Jurkat, Clone E6-1 (cell line): ENCODE data around the gene CCDC93.

ENCODE experiments used
- DNase-seq: peaks from one replicate; pipeline ENCODE4 v3.0.0-alpha.2; 2011; ENCODE audit warnings: low read depth, low spot score
- H3K4me3 ChIP-seq: 2 replicates; pipeline ENCODE4 v1.5.1; 2011; ENCODE audit warnings: mild to moderate bottlenecking, low read length, control low read depth, moderate library complexity

Gene CCDC93

DNA sequence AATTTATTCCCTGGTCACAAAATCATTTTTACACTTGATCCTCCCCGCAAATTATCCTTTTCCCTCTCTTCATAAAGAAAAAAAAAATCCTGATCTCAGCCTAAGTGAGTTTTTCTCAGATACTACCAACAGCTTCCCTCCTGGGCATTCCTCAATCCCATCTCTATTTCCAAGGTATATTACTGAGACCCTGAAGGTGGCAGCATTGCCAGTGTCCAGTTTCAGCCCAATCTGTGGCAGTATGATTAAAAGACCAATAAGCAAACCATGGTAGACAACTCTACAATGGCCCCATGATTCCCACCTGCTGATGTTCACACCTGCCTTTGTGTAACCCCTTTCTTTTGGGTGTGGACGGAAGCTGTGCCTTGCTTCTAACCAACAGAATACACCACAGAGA is 45.1 kb downstream of the CCDC93 start:
- DNase-seq: no peak
- H3K4me3 ChIP-seq: no peak overlapping the region

DNA sequence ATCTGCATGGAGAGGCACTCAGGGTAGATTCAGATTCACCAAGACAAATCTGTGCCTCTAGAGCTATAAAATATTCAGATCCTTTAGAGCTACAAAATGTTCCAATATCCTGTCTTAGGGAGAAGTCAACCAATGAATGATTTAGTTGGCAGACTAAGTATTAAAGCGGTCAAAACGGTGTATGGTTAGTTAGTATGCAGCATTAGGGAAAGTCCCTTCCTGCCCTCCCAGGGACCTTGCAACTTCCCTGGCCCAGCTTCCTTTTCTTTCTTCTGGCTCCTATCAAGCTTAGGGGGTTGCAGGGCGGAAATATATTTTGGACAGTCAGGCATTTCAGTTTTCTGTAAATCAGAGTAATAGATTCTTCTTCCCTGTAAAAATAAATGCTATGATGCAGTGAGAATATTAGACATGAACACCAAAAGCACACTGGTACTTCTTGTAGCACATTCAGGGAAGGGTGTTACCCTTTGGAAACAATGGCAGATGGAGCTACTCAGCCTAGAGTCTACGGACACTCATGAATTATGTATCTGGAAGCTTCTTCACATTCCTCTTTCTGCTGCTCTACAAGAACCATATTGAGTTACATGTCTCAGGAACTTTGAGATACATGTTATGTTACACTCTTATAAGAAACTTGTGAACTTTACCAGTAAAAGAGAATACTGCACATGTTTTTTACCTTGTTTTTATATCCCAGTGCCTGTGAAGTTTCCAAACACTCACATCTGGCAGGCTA is 45.7 kb downstream of the CCDC93 start:
- no peak overlapping the region for H3K4me3 ChIP-seq
- no peak for DNase-seq

DNA sequence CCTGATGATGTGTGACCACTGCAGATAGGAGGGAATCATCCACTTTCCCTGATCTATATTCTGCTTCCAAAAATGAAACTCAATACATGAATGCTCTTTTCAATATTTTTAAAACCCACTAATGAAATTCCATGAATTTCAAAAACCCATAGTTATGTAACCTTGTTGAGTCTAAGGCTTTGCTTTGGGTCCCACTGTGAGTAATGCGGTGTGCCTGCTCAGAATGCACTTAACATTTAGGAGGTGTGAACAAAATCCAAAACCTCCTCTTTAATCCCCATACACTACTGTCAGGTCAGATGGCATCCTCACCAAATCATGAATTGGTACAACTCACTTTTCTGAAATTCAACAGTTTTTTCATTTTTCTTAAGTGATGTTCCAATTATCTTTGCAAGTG is 50.4 kb downstream of the CCDC93 start:
- no peak for DNase-seq
- H3K4me3 ChIP-seq: no peak overlapping the region

DNA sequence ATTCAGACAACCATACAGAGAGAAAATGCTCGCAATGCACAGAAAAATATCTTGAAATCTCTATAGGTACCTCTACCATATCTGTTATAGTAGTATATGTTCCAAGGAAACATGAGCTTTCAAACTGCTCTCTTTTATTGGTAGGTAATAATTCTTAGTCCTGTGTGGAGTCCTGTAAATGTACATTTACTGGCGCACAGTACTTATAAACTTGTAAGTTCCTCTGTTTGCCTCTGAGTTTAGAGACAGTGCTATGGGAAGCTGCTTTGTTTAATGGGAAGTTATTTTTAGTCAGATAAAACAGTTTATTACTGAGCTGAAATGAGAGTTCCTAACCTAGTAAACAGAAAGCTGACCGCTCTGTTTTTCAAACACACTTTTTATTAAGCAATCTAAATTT is 52.7 kb downstream of the CCDC93 start:
- DNase-seq: no peak
- H3K4me3 ChIP-seq: no peak overlapping the region

DNA sequence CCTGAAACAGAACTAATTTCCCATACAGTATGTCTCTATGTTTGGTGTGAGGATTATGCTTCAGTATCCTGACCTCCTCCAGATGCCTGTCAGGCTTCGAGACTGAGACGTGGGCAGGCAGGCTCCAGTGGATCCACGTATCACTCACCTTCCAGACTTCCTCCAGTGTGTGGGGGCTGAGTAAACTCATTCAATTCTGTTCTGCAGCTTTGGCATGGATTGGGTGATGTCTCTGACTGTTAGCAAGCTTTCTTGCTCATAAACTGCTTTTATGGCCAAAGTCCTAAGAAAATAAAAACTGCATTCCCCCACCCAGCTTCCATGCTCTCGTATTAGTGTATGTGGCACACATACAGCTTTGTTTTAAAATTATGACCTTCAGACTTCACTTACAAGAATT is 53.6 kb downstream of the CCDC93 start:
- no peak for DNase-seq
- H3K4me3 ChIP-seq: no peak overlapping the region

DNA sequence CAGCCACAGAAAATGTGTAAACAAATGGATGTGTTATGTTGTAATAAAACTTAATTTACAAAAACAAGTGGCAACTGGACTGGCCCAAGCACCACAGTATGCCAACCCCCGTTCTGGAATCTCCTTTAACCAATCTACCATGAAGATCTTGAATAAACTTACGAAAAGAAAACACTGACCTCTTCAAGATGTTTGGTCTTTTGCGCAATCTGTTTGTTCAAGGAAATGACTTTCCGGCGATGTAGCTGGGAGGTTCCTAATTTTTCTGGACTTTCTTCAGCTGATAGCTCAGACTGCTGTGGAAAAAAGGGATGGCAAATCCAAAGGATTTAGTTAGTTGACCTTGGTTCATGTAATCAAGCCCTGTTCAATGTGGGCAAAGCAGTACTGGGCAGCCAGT is 55.7 kb downstream of the CCDC93 start:
- DNase-seq: no peak
- no peak overlapping the region for H3K4me3 ChIP-seq

DNA sequence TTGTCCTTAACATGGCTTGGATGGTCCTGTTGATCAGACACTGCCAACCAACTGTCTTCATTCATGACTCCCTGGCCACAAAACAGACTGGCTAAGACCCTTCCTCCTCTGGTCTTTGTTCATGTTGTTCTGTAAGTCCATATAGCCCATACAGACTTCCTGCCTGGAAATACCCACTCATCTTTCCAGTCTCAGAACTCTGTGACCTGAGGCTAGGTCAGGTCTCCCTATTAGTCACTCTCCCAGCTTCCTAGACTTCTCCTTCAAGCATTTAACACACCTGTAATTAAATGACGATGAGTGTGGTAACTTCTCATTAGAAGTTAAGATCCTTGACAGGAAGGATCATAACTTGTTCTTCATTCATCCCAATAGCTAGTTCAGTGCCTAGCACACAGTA is 56.3 kb downstream of the CCDC93 start:
- H3K4me3 ChIP-seq: no peak overlapping the region
- DNase-seq: no peak

DNA sequence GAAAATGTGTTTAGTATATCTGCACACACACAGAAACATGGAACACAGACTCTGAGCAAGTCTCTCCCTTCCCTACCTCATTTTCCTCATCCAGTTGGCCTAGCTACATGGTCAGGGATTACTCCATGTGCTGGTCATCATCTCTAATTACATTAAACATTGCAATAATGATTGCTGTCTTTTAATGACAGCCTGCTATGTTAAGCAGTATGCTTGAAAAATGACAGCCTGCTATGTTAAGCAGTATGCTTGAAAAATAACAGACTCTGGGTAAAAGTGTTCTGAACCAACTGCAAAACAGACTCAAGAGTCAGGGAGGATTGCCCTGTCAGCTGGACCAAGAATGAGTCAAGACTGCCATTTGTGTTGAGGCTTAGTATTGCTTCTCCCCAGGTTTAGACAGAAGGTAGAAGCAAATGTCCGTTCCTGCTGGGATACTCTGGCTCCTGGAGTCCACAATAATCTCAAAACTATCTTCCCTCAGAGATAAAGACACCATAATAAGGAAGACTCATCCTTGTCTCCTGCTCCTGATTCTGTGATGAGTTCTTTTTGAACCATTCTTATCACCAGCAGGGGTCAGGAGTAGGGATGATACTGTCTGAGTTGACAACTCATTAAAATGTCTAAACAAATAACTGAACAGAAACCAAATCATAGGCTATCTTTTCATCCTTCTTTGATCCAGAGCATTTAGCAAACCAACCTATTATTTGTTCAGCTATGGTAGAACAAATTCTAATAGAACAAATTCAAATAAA is 57.7 kb downstream of the CCDC93 start:
- no peak for DNase-seq
- H3K4me3 ChIP-seq: no peak overlapping the region

DNA sequence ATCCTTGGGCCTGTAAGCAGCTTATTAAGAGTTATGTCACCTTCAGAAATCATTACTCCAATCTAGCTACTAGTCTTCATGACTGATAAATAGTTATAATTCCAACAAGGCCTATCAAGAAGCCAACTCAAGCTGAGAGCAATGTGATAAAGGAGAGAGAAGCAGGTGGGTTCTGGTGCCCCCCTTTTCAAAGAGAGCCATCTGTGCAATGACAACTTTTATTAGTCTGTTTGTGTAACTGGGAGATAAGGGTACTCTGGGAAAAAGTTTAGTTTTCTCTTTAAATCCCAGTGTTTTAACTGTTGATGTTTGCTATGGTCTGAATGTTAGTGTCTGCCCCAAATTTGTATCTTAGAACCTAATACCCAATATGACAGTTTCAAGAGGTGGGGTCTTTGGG is 60.6 kb downstream of the CCDC93 start:
- DNase-seq: no peak
- no peak overlapping the region for H3K4me3 ChIP-seq

DNA sequence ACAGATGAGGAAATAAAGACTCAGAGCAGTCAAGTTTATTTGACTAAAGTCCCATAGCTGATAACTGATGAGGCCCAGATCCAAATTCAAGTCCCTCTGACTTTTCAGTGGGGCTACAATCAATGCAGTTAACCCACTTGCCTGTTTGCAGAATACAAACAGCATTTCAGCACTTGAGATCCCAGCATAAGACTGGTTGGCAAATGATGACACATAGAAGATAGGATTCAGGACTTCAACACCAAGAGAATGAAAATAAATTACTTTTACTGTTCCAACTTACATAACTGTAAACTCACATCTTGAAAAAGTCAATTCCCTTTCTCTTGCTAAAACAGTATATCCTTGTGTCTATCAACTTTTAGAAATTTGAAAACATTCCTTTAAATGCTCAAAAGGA is 61.2 kb downstream of the CCDC93 start:
- no peak overlapping the region for H3K4me3 ChIP-seq
- no peak for DNase-seq

DNA sequence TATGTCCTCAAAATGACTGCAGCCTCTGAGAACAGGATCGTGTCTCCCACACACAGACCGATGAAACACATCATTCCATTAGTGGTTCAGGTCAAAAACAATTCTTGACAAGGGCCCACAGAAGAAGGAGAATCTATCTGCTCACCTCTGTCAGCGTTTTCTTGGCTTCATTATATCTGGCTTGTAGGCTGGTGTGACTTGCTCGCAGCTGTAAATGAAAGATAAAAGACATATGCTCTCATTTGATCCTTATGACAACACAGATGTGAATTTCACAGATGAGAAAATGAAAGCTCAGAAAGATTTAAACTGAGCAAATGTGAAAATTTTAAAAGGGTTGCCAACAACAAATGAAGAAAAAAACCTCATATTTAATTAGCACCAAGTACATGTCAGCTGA is 61.6 kb downstream of the CCDC93 start:
- no peak for DNase-seq
- no peak overlapping the region for H3K4me3 ChIP-seq

DNA sequence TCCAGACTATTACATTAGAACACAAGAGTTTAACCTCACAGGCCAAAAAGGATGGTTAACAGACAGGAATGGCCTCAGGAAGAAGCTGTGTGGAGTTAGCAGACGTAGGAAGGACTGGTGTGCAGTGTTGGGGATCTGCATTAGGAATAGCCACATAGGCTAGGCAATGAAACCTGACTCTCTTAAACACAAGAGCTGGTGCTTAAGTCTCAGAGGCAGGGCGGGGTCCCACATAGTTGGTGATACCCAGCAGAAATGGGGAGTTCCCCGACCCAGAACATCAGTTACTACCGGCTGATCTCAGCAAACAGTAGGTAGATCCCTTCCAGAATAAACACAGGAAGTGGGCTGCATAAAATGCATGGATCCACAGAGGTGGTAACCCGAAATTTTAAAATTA is 64.1 kb downstream of the CCDC93 start:
- no peak overlapping the region for H3K4me3 ChIP-seq
- DNase-seq: no peak

DNA sequence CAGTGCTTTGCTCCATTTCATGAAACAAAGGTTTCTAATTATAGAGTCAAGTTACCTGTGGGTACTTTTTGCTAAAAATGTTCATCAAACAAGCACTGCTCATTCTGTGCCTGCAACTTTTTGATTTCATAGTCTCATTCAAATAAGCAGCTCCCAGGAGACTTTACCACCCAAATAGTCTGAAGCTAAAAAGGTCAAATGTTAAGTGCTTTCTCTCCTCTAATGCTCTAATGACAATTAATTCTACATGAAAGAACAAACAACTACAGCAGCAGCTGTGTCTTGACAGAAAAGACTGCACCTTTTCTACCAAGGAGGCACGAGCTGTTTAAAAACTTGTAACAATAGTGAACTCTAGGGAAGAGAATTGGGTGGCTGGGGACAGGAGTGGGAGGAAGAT is 65.3 kb downstream of the CCDC93 start:
- DNase-seq: no peak
- no peak overlapping the region for H3K4me3 ChIP-seq

DNA sequence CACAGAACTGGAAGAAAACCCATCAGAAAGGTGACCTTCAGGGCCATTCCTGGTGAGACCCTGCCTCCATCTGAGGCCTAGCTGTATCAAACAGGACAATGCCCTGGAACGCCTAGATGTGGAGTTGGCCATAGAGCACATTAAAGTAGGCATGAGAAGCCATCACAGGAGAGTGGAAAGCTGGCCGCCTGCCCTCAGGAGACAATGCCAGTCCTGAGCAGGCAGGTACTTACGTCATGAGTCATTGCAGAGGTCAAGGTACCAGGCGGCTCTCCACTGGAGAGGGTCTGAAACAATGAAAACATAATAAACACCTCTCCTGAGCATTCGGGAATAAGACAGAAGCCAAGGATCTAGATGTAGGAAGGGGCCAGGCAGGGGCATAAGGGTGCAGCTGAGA is 68.6 kb downstream of the CCDC93 start:
- no peak for DNase-seq

DNA sequence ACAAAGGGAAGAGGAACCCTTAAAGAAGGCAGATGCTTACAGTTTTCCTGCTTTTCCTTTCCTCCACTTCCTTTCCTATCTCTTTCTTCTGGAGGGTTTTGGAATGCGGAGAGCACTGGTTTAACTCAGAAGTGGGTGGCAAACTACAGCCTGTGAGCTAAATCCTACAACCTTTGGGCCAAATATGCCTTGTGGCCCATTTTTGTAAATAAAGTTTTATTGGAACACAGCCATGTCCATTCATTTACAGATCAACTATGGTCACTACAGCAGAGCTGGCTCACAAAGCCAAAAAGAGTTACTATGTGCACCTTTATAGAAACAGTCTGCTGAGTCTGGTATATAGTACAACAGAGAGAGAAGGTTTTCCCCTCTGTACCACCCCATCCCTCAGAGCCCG is 69.1 kb downstream of the CCDC93 start:
- no peak for DNase-seq
- no peak overlapping the region for H3K4me3 ChIP-seq

More for the DNA sequence above, 68.6 kb downstream of the CCDC93 start:
- H3K4me3 ChIP-seq: no peak overlapping the region

DNA sequence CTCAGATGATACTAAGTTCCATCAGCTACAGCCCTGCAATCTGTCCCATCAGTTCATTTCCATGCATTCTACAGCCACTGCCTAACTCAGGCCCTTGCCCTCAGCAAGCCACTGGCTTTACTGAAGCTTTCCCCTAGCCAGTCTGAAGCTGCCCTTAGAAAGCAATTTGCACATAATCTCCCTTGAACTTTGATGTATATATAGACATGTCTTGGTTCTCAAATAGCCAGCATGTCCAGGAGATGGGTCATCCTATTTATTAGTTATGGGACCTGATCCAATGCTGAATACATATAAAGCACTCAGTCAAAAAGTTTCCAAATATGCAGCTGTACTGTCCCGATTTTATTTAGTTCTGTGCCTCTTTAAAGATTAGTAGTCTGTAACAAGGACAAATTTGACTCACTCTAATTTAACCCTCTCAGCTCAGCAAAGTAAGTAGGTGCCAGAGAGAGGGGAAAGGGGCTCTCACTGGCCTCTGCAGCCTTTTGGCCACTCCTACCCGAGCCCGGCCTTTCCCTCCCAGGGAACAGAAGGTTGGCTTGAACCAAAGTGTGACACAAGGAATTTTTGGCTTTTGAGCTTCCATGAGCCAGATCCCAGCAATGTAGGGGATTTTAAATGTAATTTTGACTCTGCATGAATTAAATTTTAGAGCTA is 70.7 kb downstream of the CCDC93 start:
- no peak overlapping the region for H3K4me3 ChIP-seq
- DNase-seq: no peak

DNA sequence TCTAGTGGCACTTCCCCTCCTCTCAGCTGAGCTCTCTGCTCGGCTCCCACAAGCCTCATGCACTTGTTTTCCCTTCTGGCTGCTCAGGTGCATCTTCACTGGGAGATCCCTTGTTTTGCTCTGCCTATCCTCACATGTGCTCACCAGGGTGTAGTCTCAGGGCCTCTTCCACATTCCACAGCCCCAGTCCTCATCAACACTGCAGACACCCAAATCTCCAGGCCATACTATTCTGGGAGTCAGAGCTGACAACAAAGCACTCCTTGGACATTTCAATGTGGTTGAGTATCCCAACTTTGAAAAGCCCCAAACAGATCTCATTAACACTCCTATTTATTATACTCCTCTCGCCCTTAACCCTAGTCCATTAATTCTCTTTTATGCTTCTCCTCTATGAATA is 71.3 kb downstream of the CCDC93 start:
- no peak for DNase-seq
- H3K4me3 ChIP-seq: no peak overlapping the region

DNA sequence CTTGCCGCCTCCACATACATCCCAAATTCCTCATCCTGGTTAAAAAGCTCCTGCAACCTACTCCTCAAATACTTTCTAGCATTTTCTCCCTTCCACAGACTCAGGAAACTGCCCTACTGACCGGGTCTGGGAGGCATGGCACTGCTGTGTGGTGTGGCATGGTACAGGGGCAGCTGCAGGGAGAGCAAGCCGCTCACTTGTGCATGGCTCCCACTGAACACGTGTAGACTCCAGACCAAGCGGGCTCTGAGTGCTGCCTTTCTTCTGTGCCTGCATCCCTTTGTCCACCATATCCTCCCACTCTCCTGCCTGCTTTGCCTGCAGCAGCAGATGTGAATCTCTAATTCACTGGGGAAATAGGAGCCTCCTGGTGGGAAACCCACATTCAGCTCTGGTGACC is 72.2 kb downstream of the CCDC93 start:
- DNase-seq: no peak
- H3K4me3 ChIP-seq: no peak overlapping the region

DNA sequence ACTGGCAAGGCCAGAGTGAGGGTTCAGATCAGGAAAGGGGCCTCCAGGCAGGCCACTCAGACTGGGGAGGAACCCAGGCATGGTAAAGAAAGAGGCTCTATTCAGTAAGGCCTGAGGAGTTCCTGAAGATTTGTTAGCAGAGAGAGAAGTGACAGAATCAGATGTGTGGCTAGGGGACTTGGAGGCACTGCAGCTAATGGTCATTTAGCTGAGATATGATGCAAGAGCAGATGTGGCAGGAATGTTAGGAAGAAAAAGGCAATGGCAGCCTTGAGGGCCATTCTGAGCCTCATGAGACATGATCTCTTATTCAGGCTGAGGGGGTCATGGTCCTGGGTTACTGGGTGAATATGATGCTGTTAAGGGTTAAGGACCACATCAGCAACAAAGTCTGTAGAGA is 73.4 kb downstream of the CCDC93 start:
- no peak overlapping the region for H3K4me3 ChIP-seq
- DNase-seq: no peak

DNA sequence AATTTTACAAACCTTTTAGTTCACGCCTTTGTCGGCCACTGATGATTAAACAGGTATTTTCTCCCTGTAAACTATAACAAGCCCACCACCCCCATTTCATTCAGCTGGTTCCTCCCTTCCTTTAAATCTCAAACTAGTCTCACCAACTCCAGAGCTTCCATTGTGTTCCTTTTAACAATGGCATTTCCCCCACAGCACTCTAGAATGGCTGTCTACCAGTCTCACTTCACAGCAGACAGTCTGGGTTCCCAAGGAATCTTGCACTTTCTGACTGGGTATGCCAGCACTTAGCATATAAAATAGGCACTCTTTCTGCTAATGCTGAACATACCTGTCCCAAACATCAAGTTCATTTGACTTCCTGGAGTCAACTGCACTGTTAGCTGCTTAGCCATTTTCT is 75.3 kb downstream of the CCDC93 start:
- H3K4me3 ChIP-seq: no peak overlapping the region
- no peak for DNase-seq
